ENCODE measurements around the gene MRPL36. TPM values are rescaled to one million over a fixed set of nuclear protein-coding genes. Genes with fewer than 3 reads are reported as not detected.

Gene MRPL36
- total RNA-seq, 1 donor from 2014 or later: 50.1 TPM

- no peak overlapping the region for H3K27ac ChIP-seq
- no peak for TF ChIP-seq POLR2A (IDR thresholded peaks at IDR 0.05)
- no peak for TF ChIP-seq POLR2AphosphoS5 (IDR thresholded peaks at IDR 0.05; ENCODE audit: insufficient read depth in 1 of 2, low read depth in 1 of 2)
- no peak for TF ChIP-seq CTCF (IDR thresholded peaks at IDR 0.05)
- intact Hi-C loops (cut with DNase I): no loop called here
- no peak for DNase-seq (ENCODE audit: extremely low spot score in 2 of 2)
- no peaks in the 10 kb centered on the region for H3K9me3 ChIP-seq
- peaks cover 0 to 15% of the 10 kb centered on the region in 2 donors for H3K36me3 ChIP-seq
- peaks cover 15% of the 10 kb centered on the region for H3K4me1 ChIP-seq
- H3K27me3 ChIP-seq: no peaks in the 10 kb centered on the region
- no peak overlapping the region for H3K4me3 ChIP-seq
These were observed 3.1 kb downstream of the MRPL36 start for GRCh38 chr5:1796371-1797102.

DNA sequence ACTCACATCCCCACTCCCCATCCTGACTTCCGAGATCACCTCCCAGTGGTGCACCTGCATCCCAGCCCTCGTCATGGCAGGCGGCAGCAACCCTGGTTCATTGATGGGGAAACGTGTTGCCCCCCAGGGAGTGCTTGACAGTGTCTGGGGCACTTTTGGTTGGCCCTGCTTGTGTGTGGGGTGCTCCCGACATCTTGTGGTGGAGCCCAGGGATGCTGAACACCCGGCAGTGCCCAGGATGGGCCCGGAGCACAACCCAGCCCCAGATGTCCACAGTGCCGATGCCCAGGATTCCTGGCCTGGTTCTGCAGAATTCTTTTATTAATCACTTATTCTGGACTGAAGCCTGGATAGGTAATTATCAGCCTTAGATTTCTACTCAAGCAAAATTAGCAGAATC lies 3.7 kb downstream of the MRPL36 start:
- Histone ChIP-seq H3K9me3 (no peaks in the 10 kb centered on the region), H3K4me1 (peaks cover 15% of the 10 kb centered on the region), H3K27me3 (no peaks in the 10 kb centered on the region), H3K27ac (no peak overlapping the region), H3K36me3 (peaks cover 0 to 15% of the 10 kb centered on the region in 2 donors), H3K4me3 (no peak overlapping the region)
- intact Hi-C loops (cut with DNase I): no loop called here
- no peak for TF ChIP-seq POLR2AphosphoS5 (IDR thresholded peaks at IDR 0.05; ENCODE audit: insufficient read depth in 1 of 2, low read depth in 1 of 2)
- no peak for TF ChIP-seq CTCF (IDR thresholded peaks at IDR 0.05)
- no peak for TF ChIP-seq POLR2A (IDR thresholded peaks at IDR 0.05)
- DNase-seq (ENCODE audit: extremely low spot score in 2 of 2): no peak

DNA sequence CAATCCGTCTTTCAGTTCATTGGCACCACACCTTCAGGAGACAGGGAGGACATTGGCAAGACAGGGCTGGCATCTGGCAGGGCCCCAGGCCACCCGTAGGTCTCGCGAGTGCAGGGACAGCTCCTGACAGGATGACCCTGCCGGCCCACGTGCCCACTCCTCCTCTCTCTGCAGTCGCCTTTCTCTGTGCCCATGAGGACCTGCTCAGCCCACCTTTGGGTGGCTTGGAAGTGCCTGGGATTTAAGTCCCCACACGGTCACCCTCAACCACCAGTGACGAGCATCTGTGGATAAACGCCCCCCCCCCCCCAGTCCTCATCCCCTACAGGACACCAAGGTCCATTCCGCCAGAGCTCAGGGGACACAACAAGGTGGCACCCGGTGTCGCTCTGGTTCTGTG lies 4.1 kb downstream of the MRPL36 start:
- no peak for DNase-seq (ENCODE audit: extremely low spot score in 2 of 2)
- Histone ChIP-seq H3K9me3 (no peaks in the 10 kb centered on the region), H3K36me3 (peaks cover 0 to 15% of the 10 kb centered on the region in 2 donors), H3K4me3 (no peak overlapping the region), H3K27ac (no peak overlapping the region), H3K4me1 (peaks cover 16% of the 10 kb centered on the region), H3K27me3 (no peaks in the 10 kb centered on the region)
- TF ChIP-seq POLR2AphosphoS5 (IDR thresholded peaks at IDR 0.05; ENCODE audit: insufficient read depth in 1 of 2, low read depth in 1 of 2): no peak
- TF ChIP-seq CTCF (IDR thresholded peaks at IDR 0.05): no peak
- no peak for TF ChIP-seq POLR2A (IDR thresholded peaks at IDR 0.05)
- intact Hi-C loops (cut with DNase I): no loop called here

DNA sequence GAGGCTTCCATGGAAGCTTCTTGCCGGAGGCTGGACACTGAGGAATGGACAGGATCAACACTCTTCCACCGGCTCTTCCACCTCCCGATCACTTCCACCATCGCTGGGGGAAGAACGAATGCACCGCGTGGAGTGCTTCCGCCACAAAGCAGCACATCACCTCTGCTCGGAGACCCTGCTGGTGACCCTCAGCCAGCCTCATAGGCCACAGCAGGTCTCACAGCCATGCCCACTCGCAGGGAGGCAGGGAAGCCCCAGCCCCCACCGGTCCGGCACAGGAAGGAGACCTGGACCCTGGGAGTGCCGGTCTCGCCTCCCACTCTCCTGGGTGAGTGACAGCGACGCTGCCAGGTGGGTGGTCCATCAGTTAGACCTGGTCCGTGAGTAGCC lies 4.7 kb downstream of the MRPL36 start:
- intact Hi-C loops (cut with DNase I): no loop called here

More for the DNA sequence above, 4.7 kb downstream of the MRPL36 start:
- no peak for TF ChIP-seq CTCF (IDR thresholded peaks at IDR 0.05)
- no peak for TF ChIP-seq POLR2A (IDR thresholded peaks at IDR 0.05)
- no peak for TF ChIP-seq POLR2AphosphoS5 (IDR thresholded peaks at IDR 0.05; ENCODE audit: insufficient read depth in 1 of 2, low read depth in 1 of 2)
- no peaks in the 10 kb centered on the region for H3K9me3 ChIP-seq
- no peak overlapping the region for H3K4me3 ChIP-seq
- peaks cover 21% of the 10 kb centered on the region for H3K4me1 ChIP-seq
- DNase-seq (ENCODE audit: extremely low spot score in 2 of 2): no peak
- H3K36me3 ChIP-seq: peaks cover 0 to 15% of the 10 kb centered on the region in 2 donors
- H3K27me3 ChIP-seq: no peaks in the 10 kb centered on the region
- no peak overlapping the region for H3K27ac ChIP-seq
